22Rv1 (cell line): Measurements from ENCODE around the gene ADK.
"Not testable (repeated sequence)": the region's sequence is repeated elsewhere in the genome, so short reads cannot be mapped to it uniquely, and the experiment has no call there.

Source experiments
- H3K27ac ChIP-seq: fragments of 450-650 bp; 2 replicates; pipeline ENCODE4 v1.5.1; 2017
- ZFX ChIP-seq: fragments of 450-650 bp; IDR thresholded peaks from 2 replicates; pipeline ENCODE4 v1.6.1; 2017; ENCODE audit warnings: antibody characterized with exemption, borderline replicate concordance
- TF ChIP-seq, protein P1 (sequence below): fragments of 450-650 bp; IDR thresholded peaks from 2 replicates; pipeline ENCODE4 v1.5.1; 2017; ENCODE audit warnings: mild to moderate bottlenecking

The ADK gene

DNA sequence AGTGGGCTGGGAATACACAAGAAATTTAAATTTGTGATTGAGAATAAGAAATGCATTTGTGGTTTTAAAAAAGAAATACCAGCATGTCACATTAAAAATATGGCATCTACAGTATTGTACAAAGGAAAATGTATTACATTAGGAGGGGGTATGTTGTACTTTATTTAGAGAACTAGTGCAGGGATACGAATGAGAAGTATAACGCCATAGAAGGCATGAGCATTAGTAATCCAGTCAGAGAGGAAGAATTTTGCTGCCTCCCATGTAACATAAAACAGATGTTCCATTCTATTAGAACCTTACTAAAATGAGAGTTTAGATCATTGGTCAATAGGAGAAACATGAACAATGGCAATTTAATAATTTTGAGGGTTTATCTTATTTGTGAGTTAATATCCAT, 182.2 kb downstream of the ADK start:
- TF ChIP-seq, protein P1, sequence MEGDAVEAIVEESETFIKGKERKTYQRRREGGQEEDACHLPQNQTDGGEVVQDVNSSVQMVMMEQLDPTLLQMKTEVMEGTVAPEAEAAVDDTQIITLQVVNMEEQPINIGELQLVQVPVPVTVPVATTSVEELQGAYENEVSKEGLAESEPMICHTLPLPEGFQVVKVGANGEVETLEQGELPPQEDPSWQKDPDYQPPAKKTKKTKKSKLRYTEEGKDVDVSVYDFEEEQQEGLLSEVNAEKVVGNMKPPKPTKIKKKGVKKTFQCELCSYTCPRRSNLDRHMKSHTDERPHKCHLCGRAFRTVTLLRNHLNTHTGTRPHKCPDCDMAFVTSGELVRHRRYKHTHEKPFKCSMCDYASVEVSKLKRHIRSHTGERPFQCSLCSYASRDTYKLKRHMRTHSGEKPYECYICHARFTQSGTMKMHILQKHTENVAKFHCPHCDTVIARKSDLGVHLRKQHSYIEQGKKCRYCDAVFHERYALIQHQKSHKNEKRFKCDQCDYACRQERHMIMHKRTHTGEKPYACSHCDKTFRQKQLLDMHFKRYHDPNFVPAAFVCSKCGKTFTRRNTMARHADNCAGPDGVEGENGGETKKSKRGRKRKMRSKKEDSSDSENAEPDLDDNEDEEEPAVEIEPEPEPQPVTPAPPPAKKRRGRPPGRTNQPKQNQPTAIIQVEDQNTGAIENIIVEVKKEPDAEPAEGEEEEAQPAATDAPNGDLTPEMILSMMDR, result no peak
- TF ChIP-seq ZFX, result no peak
- H3K27ac ChIP-seq, result no peak overlapping the region

DNA sequence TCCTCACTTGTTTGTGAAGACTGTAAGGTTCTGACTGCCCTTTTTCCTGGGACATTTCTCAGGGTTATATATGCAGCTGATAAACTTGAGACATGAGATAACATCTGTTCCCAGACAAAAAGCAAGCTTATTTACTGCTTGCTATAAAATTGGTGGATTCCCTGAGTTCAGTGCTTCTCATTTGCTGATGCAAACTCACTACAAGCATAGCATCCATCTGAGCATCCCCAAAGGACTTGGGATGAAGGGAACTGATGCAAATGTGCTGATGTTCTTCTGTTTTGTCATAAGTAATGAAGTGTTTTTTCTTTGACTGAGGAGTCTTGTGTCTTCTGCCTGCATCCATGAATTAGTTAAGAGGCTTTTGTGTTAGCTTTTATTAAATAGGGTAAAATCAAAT, 183.2 kb downstream of the ADK start:
- no peak overlapping the region for H3K27ac ChIP-seq
- TF ChIP-seq, protein P1, result no peak
- no peak for TF ChIP-seq ZFX

DNA sequence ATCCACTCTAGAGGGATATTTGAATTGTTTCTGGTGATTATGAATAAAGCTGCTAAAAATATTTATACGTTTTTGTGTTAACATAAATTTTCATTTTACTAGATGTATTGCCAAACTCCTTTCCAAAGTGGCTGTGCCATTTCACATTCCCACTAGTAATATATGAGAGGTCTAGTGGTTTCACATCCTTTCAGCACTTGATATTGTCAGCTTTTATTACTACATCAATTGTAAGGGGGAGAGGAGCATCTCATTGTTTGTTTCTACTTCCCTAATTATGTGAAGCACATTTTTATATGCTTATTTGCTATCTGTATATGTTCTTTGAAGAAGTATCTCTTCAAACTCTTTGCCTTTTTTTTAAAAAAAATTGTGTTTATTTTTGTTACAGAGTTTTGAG, 184.5 kb downstream of the ADK start:
- H3K27ac ChIP-seq, result no peak overlapping the region
- TF ChIP-seq, protein P1, result no peak
- no peak for TF ChIP-seq ZFX

DNA sequence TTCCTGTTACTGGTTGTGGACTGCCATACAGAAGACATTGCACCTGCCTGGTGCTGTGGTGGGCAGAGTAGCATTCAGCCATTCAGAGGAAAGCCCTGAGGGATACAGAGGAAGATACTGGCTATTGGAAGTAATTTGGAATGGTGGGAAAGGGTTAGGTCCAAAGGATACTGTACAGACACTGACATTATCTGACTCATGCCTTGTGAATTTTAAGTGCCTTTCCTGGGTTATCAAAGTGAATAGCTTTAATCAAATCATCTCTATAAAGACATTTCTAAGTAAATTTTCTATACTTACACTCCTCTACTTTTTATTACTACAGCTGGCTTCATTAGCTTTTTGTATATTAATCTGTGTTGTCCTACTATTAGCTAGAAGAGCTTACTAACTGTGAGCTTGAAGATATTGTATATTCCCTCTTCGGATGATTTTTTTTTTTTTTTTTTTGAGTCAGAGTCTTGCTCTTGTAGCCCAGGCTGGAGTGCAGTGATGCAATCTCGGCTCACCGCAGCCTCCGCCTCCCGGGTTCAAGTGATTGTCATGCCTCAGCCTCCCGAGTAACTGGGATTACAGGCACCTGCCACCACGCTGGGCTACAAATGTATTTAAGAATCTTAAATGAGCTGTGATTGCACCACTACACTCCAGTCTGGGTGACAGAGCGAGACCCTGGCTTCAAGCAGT, 186.5 kb downstream of the ADK start:
- TF ChIP-seq, protein P1, result no peak
- no peak for TF ChIP-seq ZFX
- no peak overlapping the region for H3K27ac ChIP-seq

DNA sequence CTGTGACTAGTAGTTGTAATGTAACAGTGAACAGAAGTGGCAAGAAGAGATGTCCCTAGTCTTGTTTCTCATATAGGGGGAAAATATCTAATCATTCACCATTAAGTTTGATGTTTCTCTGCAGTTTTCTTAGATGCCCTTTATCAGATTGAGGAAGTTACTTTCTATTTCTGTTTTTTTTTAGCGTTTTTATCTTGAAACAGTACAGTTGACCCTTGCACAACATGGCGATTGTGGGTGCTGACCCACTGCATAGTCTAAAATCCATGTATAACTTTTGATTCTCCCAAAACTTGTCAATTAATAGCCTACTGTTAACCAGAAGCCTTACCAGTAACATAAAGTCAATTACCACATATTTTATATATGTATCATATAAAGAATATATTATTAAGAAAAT, 192.0 kb downstream of the ADK start:
- no peak overlapping the region for H3K27ac ChIP-seq
- TF ChIP-seq ZFX, result no peak
- TF ChIP-seq, protein P1, result no peak

DNA sequence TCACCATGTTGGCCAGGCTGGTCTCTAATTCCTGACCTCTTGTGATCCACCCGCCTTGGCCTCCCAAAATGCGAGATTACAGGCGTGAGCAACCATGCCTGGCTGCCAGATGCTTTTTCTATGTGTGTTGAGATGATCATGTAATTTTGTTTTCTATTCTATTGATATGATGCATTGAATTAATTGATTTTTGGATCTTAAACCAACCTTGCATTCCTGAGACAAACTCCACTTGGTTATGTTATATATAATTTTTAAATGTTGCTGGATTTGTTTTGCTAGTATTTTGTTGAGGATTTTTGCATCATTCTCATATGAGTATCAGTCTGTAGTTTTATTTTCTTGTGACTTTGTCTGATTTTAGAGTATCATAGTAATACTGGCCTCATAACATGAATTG, 192.8 kb downstream of the ADK start:
- TF ChIP-seq, protein P1, result no peak
- TF ChIP-seq ZFX, result no peak
- no peak overlapping the region for H3K27ac ChIP-seq

DNA sequence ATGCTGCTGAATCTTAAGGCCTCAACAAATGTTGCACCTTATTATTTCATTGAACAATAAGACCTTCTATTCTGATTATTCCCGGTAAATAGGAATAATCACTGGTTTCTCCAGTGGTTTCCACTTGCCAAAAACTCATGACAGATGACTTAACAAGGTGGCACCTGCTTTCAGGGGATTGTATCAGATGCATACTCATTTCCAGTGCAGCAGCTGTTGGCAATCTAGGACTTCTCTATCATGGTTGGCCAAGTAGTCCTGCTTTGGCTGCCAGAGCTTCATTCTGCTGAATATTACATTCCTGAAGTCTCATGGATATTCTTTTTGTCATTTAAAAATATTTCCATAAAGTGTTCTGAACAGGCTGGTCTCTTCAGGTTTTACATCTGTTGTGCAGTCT, 193.3 kb downstream of the ADK start:
- no peak overlapping the region for H3K27ac ChIP-seq
- TF ChIP-seq ZFX, result no peak

DNA sequence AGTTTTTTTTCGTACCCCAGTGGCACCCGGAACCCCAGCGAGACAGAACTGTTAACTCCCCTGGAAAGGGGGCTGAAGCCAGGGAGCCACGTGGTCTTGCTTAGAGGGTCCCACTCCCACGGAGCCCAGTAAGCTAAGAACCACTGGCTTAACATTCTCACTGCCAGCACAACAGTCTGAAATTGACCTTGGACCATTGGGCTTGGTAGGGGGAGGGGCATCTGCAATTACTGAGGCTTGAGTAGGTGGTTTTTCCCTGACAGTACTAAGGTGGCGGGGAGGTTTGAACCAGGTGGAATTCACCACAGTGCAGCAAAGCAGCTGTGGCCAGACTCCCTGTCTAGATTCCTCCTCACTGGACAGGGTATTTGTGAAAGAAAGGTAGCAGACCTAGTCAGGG, 196.5 kb downstream of the ADK start:
- H3K27ac ChIP-seq, result no peak overlapping the region
- TF ChIP-seq ZFX, result no peak
- TF ChIP-seq, protein P1, result no peak

DNA sequence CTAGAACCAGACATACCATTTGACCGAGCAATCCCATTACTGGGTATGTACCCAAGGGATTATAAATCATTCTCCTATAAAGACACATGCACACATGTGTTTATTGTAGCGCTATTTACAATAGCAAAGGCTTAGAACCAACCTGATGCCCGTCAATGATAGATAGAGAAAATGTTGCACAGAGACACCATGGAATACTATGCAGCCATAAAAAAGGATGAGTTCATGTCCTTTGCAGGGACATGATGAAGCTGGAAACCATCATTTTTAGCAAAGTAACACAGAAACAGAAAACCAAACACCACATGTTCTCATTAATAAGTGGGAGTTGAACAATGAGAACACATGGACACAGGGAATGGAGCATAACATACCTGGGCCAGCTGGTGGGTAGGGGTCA, 202.0 kb downstream of the ADK start:
- H3K27ac ChIP-seq, result not testable (repeated sequence)
